Ishikawa (cell line): ENCODE results near the gene GRK3.

Source experiments
- CEBPB ChIP-seq: IDR thresholded peaks from 2 replicates; pipeline ENCODE4 v1.6.1; 2012
- CREB1 ChIP-seq: IDR thresholded peaks from 2 replicates; pipeline ENCODE4 v1.6.1; 2012; ENCODE audit warnings: low read depth
- EGR1 ChIP-seq: IDR thresholded peaks from 2 replicates; pipeline ENCODE4 v1.6.1; 2012
- EP300 ChIP-seq: IDR thresholded peaks from 2 replicates; pipeline ENCODE4 v1.6.1; 2012; ENCODE audit warnings: borderline replicate concordance
- FOXM1 ChIP-seq: IDR thresholded peaks from 2 replicates; pipeline ENCODE4 v1.6.1; 2012; ENCODE audit warnings: low read depth, borderline replicate concordance
- MAX ChIP-seq: IDR thresholded peaks from 2 replicates; pipeline ENCODE4 v1.6.1; 2012
- NFIC ChIP-seq: IDR thresholded peaks from 2 replicates; pipeline ENCODE4 v1.6.1; 2012
- RAD21 ChIP-seq: IDR thresholded peaks from 2 replicates; pipeline ENCODE4 v1.6.1; 2012; ENCODE audit warnings: low read depth
- REST ChIP-seq: IDR thresholded peaks from 2 replicates; pipeline ENCODE4 v1.6.1; 2012; ENCODE audit warnings: low read depth, mild to moderate bottlenecking
- TAF1 ChIP-seq: IDR thresholded peaks from 2 replicates; pipeline ENCODE4 v1.6.1; 2012; ENCODE audit warnings: low read depth, mild to moderate bottlenecking
- TCF12 ChIP-seq: IDR thresholded peaks from 2 replicates; pipeline ENCODE4 v1.6.1; 2012; ENCODE audit warnings: low read depth
- TEAD4 ChIP-seq: IDR thresholded peaks from 2 replicates; pipeline ENCODE4 v1.6.1; 2012
- USF1 ChIP-seq: IDR thresholded peaks from 2 replicates; pipeline ENCODE4 v1.6.1; 2012
- YY1 ChIP-seq: IDR thresholded peaks from 2 replicates; pipeline ENCODE4 v1.6.1; 2012; ENCODE audit warnings: low read depth
- ZBTB7A ChIP-seq: IDR thresholded peaks from 2 replicates; pipeline ENCODE4 v1.6.1; 2012; ENCODE audit warnings: low read depth

Gene GRK3

GRCh38 chr22:25636323-25636722 is 71.8 kb downstream of the GRK3 start:
- no peak for TF ChIP-seq YY1
- TF ChIP-seq REST, result no peak
- no peak for TF ChIP-seq ZBTB7A
- TF ChIP-seq TEAD4, result no peak

GRCh38 chr22:25637032-25637431 is 72.6 kb downstream of the GRK3 start:
- no peak for TF ChIP-seq EP300

- TF ChIP-seq CEBPB, result no peak
- TF ChIP-seq NFIC, result no peak
- TF ChIP-seq TAF1, result no peak
- TF ChIP-seq ZBTB7A, result no peak
- no peak for TF ChIP-seq USF1
- TF ChIP-seq YY1, result no peak
- TF ChIP-seq TCF12, result no peak
- TF ChIP-seq FOXM1, result no peak
- no peak for TF ChIP-seq EP300
- no peak for TF ChIP-seq TEAD4
- TF ChIP-seq MAX, result no peak
- no peak for TF ChIP-seq EGR1
- no peak for TF ChIP-seq REST
- TF ChIP-seq CREB1, result no peak
- TF ChIP-seq RAD21, result no peak
Measured at GRCh38 chr22:25637672-25638071, 73.2 kb downstream of the GRK3 start.

GRCh38 chr22:25638638-25639037 is 74.2 kb downstream of the GRK3 start:
- no peak for TF ChIP-seq ZBTB7A
- TF ChIP-seq TCF12, result no peak
- no peak for TF ChIP-seq TEAD4
- no peak for TF ChIP-seq REST
- no peak for TF ChIP-seq MAX
- TF ChIP-seq EP300, result no peak
- no peak for TF ChIP-seq FOXM1
- TF ChIP-seq CEBPB, result no peak
- no peak for TF ChIP-seq YY1
- TF ChIP-seq RAD21, result no peak
- TF ChIP-seq USF1, result no peak

GRCh38 chr22:25641650-25642049 is 77.2 kb downstream of the GRK3 start:
- no peak for TF ChIP-seq EGR1
- no peak for TF ChIP-seq CREB1
- TF ChIP-seq MAX, result no peak
